Stimulated activated naive CD8-positive, alpha-beta T cell treated with anti-CD3 and anti-CD28 coated beads, Interleukin-15, amount 100 ng/mL, for 72 hours (primary cell): Measurements from ENCODE around the gene CD55.

ENCODE experiments used
- ATAC-seq: fragments of 150-1000 bp; cut with Tn5 transposase; 2 replicates; pipeline ENCODE4 v1.10.0; 2021; ENCODE audit warnings: mild to moderate bottlenecking, moderate library complexity
- DNase-seq, 2 donors: peaks; one replicate each; pipeline ENCODE4 v3.0.0; 2021 to 2022
- H3K27ac Mint-ChIP-seq, 2 donors: one replicate each; pipeline ENCODE4 v1.8.0; 2022; ENCODE audit warnings: mild to moderate bottlenecking in 2 of 2, mixed read lengths in 2 of 2, moderate library complexity in 2 of 2
- H3K27me3 Mint-ChIP-seq: one replicate; pipeline ENCODE4 v1.8.0; 2022; ENCODE audit warnings: mixed read lengths
- H3K4me1 Mint-ChIP-seq: one replicate; pipeline ENCODE4 v1.8.0; 2022; ENCODE audit warnings: mild to moderate bottlenecking, mixed read lengths
- H3K4me3 Mint-ChIP-seq, 2 donors: one replicate each; pipeline ENCODE4 v1.8.0; 2022; ENCODE audit warnings: mild to moderate bottlenecking in 2 of 2, mixed read lengths in 2 of 2, moderate library complexity in 1 of 2
- H3K9me3 Mint-ChIP-seq, 2 donors: one replicate each; pipeline ENCODE4 v1.8.0; 2022; ENCODE audit warnings: mixed read lengths in 2 of 2

CD55 gene

GRCh38 chr1:207401578-207401977 is 80.1 kb downstream of the CD55 start:
- no peaks in the 10 kb centered on the region for H3K27me3 Mint-ChIP-seq
- no peak overlapping the region for H3K4me3 Mint-ChIP-seq
- DNase-seq = no peak
- ATAC-seq = no peak
- H3K4me1 Mint-ChIP-seq = peaks cover 14% of the 10 kb centered on the region
- H3K27ac Mint-ChIP-seq = no peak overlapping the region
- H3K9me3 Mint-ChIP-seq = peaks cover 0 to 12% of the 10 kb centered on the region in 2 donors

DNA sequence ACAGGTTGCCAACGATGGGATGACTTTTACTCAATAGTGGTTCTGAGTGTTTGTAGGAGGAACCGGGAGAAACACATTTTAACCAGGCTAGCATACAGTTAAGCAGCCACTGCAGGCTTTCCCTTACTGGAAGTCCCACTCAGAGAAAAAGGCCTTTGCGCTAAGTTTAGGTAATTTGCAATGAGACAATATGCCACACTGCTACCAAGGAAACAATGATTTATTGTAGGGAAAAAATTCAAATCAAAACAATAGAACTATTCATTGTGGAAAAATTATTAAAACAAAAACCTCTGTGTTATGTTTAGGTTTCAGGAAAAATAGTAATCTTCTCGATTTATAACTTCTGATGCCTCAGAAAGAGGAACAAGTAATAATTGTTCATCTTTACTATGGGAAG is 81.3 kb downstream of the CD55 start:
- no peaks in the 10 kb centered on the region for H3K27me3 Mint-ChIP-seq
- peaks cover 0 to 12% of the 10 kb centered on the region in 2 donors for H3K9me3 Mint-ChIP-seq
- no peak overlapping the region for H3K4me3 Mint-ChIP-seq
- no peak overlapping the region for H3K27ac Mint-ChIP-seq
- ATAC-seq (no peak), DNase-seq (no peak)
- H3K4me1 Mint-ChIP-seq = peaks cover 18% of the 10 kb centered on the region

DNA sequence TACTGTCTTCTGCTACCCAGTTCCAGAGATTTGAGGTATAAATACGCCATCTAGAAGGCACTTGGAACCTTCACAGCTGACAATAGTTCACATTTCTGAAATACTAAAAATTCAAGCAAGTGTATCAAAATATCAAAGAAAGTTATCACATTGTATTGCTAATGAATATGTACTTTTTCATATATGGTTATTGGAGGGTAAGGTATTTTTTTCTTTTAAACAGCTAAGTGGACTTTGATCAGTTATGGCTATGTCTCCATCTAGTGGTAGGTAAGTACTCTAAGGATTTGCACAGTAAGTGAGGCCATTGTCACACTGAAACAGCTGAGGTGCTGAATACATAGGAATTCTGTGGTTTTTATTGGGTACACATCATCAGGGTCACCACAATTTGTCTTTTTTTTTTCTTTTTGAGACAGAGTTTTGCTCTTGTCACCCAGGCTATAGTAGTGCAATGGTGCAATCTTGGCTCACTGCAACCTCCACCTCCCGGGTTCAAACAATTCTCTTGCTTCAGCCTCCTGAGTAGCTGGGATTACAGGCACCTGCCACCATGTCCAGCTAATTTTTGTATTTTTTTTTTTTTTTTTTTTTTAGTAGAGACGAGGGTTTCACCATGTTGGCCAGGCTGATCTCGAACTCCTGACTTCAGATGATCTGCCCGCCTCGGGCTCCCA is 83.5 kb downstream of the CD55 start:
- ATAC-seq = peak; percentile 90
- no peak for DNase-seq
- no peak overlapping the region for H3K4me3 Mint-ChIP-seq
- H3K27me3 Mint-ChIP-seq = peaks cover 7% of the 10 kb centered on the region
- peaks cover 0 to 12% of the 10 kb centered on the region in 2 donors for H3K9me3 Mint-ChIP-seq
- H3K27ac Mint-ChIP-seq = no peak overlapping the region
- peaks cover 28% of the 10 kb centered on the region for H3K4me1 Mint-ChIP-seq

DNA sequence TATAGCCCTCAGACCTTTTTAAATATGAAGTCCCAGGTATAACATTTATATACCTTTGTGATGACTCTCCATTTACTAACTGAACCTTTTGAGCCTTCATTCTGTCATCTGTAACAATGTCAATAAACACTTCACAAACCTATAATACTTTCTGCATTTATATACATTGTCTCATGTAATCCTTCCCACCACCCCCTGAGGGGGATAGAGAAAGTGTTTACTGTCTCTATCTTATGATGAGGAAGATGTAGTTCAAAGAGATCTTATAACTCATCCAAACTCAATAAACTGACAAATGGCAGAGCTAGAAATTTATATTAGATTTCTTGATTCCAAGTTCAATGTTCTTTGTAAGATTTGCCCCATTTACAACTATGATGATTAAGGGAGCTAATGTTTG is 84.3 kb downstream of the CD55 start:
- H3K27me3 Mint-ChIP-seq = peaks cover 7% of the 10 kb centered on the region
- peaks cover 2 to 9% of the 10 kb centered on the region in 2 donors for H3K9me3 Mint-ChIP-seq
- no peak overlapping the region for H3K27ac Mint-ChIP-seq
- H3K4me3 Mint-ChIP-seq = no peak overlapping the region
- DNase-seq (no peak), ATAC-seq (no peak)
- peaks cover 30% of the 10 kb centered on the region for H3K4me1 Mint-ChIP-seq

- H3K27me3 Mint-ChIP-seq = peaks cover 7% of the 10 kb centered on the region
- ATAC-seq = peak; percentile 36
- peak overlapping the region in 1 of 2 donors; percentile 27 for H3K4me3 Mint-ChIP-seq
- DNase-seq = no peak
- peaks cover 0 to 4% of the 10 kb centered on the region in 2 donors for H3K9me3 Mint-ChIP-seq
- peak overlapping the region in 1 of 2 donors; percentile 87 for H3K27ac Mint-ChIP-seq
- peaks cover 47% of the 10 kb centered on the region for H3K4me1 Mint-ChIP-seq
These were observed 86.3 kb downstream of the CD55 start for GRCh38 chr1:207407655-207408260.
